GM18505 (cell line): Measurements from ENCODE around the gene RSPO3.

ENCODE experiments used
- ATAC-seq: cut with Tn5 transposase; IDR thresholded peaks from one replicate; pipeline ENCODE4 v1.9.1; 2021; ENCODE audit not compliant: unreplicated experiment
- POLR2A ChIP-seq: IDR thresholded peaks from 4 replicates; pipeline ENCODE4 v1.6.1; 2011; ENCODE audit warnings: borderline replicate concordance; ENCODE audit not compliant: insufficient read depth, insufficient read length; ENCODE audit errors: extremely low read depth

RSPO3 gene

DNA sequence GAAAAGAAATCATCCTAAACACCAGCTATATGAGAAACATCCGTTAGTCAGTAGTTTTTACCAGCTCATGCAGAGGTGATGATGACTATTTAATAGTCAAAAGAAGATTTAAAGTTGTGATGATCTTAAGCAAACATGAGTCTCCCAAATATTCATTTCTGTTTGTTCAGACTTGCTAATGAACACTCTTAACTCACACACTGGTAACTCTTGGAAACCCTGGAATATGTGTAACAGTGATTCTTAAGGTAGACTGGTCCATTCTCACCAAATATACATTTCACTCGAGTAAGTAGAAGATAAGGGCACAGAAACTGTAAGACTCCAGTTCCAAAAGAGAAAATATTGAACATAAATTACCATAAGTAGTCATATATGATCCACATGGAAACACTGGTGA, 29.1 kb downstream of the RSPO3 start:
- no peak for ATAC-seq
- TF ChIP-seq POLR2A = no peak

DNA sequence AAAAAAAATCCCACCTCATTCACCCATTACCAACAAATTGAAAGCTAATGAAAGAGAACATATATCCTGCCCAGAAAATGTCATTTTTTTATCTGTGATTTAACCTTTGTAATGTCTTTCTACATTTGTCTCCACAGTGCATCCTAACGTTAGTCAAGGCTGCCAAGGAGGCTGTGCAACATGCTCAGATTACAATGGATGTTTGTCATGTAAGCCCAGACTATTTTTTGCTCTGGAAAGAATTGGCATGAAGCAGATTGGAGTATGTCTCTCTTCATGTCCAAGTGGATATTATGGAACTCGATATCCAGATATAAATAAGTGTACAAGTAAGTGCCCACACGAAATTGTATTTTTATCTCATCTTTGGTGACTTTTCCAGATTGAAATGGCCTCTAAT, 30.0 kb downstream of the RSPO3 start:
- no peak for TF ChIP-seq POLR2A

GRCh38 chr6:127154509-127154908, 36.0 kb downstream of the RSPO3 start:
- ATAC-seq = no peak
- no peak for TF ChIP-seq POLR2A

More for the DNA sequence above, 30.0 kb downstream of the RSPO3 start:
- no peak for ATAC-seq

DNA sequence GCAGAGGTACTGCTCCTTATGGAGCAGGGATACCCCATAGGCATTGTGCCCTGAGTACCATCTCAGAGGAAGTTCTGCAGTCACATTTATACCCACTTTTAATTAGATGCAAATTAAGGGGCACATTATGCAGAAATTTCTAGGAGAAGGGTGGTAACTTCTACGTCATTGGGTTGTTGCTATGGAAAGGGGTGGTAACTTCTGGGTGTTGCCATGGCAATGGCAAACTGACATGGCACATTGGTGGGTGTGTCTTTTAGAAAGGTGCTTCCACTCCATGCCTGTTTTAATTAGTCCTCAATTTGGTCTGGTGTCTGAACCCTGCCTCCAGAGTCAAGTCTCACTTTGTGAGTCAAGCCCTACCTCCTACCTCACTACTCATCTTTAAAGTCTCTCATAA, 42.0 kb downstream of the RSPO3 start:
- no peak for TF ChIP-seq POLR2A
- no peak for ATAC-seq

DNA sequence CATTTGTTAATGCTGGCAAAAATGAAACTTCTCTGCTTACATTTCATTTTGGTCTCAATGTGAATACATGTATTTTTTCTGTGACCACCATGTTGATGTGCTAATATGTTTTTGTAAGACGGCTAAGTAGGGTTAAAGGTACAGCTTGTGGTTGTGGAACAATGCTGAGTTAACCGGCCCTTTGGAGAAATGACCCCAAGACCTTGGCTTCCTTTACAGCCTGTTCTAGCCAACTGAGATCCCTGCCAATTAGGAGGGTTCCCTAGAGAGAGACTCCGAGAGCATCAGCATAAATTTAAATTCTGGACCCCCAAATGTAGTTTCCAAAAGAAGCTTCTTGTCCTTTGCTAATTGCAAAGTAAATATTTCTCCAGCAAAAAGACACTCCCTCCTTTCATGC, 44.4 kb downstream of the RSPO3 start:
- no peak for ATAC-seq
- TF ChIP-seq POLR2A = no peak

- ATAC-seq = no peak
- no peak for TF ChIP-seq POLR2A
Observed at GRCh38 chr6:127164036-127164435, 45.6 kb downstream of the RSPO3 start.

DNA sequence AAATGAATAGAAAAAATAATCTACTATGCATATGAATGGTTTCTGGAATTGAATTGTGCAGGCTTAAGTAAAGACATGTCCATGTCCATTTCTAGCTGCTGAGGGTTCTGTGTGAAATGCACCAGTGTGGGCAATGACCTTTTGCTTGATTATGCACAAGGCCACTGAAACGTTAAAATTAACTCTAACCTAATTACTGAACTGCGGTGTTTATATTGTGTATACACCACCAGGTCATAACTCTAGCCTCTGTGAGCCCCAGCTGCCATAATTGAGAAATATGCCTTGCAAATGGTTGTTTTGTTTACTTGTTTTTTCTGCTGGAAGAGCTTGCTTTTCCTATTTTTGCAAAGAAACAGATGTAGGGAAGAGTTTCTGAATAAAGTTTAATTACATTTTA, 46.1 kb downstream of the RSPO3 start:
- no peak for ATAC-seq
- no peak for TF ChIP-seq POLR2A

DNA sequence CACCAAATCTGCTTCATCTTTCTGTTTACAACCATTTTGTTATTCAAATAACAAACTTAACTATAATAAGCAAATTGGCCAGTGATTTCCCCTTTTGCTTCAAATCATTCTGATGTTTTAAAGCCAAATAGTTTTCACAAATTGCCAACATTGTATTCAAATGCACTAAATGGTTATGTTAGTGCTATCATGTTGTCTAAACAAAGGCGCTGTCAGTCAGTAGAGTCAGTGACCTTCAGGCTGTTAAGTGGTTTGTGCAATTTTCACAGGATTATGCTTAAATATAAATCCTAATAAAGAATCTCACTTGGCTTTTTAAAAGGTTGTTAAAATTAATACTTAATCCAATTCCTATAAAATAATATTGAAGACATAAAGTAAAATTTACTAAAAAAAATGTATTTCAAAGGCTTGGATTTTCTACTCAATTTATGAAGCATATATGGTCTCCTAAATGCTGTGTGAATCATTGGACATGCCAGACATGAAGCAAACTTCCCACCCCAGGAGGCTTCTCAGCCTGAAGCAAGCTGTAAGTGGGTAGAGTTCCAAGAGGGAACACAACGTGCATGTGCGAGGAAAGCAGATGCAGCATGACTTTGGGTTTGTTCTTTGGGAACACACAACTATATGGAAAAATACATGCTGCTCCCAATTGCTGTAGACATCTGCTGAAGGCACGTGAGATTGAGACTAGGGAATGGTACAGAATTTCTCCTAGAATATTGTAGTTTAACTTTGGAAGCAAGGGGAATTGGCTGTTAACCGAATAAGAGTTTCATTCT, 54.9 kb downstream of the RSPO3 start:
- ATAC-seq = no peak
- no peak for TF ChIP-seq POLR2A

DNA sequence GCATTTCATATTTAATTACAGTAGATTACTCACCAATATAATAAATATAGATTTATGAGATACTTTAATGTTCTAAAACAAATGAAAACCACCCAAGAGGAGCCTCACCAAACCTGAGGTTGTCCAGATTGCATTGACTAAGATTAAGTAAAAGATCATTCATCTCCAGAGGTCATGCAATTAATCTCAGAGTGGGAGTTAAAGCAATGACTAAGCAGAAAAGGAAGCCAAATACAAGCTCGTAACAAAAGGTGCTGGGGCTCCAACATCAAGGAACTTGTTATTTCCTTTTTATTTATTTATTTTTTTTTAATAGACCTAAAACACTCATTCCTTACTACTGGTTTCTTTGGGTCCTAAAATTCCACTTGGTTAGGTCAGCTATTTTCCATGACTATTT, 57.7 kb downstream of the RSPO3 start:
- ATAC-seq = no peak
- TF ChIP-seq POLR2A = no peak

DNA sequence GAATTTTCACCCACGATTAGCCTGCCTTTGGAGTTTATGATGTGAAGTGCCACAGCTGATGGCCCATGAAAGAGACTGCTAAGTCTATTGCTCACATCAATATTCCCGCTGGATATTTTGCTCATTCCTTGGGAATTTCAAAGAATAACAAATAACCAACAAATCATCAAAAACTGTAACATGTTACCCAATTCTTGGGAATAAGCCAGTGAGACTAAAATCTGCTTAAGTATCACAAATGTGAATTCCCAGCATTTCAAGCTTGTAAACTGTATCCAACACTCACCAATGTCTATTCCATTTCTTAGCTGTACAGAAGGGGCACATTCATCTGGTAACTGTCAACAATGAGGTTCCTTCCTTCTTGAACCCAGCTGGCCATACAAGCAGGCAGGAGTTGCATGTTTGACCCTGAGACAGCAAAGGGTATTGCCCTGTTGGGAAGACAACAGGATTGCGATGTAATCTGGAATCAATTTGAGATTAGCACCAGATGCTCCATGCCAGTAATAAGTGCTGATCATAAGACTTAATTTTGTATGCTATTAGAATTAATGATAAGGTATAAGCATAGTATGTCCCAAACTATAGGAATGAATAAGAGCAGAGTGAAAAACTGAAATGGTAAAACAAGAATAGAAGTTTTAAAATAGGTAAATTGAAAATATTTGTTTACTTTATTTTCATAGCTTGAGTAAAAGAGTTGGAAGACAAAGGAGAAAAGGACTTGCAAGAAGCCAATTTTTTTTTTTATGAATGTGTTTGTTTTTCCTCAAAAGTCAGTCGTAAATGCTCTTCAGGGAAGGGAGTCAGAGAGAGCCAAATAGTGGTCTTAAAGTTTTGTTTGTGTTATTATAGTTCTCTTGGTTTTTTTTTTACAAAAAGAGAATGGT, 58.8 kb downstream of the RSPO3 start:
- no peak for TF ChIP-seq POLR2A
- no peak for ATAC-seq

GRCh38 chr6:127177923-127178231, 59.4 kb downstream of the RSPO3 start:
- no peak for TF ChIP-seq POLR2A
- ATAC-seq = no peak

- ATAC-seq = no peak
- TF ChIP-seq POLR2A = no peak
Observed at GRCh38 chr6:127178746-127179145, 60.3 kb downstream of the RSPO3 start.

GRCh38 chr6:127180426-127180825, 62.0 kb downstream of the RSPO3 start:
- ATAC-seq = no peak
- TF ChIP-seq POLR2A = no peak

DNA sequence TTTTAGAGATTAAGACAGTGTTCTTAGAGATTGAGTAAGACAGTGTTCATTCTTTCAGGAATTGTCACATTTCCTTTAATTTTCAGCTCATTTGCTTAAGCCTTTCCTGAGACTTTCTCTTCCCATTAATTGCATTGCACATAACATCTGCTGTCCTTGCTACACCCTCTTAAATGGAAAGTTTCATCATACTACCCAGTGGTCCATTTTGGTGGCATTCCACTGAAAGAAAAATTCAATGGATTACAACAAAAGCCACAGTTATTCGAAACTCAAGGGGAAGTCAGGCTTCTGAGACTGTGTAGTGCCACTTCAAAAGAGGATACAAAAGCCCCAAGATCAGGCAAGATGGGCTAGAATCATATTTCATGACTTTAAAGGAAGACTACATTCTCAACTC, 64.0 kb downstream of the RSPO3 start:
- no peak for ATAC-seq
- TF ChIP-seq POLR2A = no peak
